GM12864 (cell line): ENCODE data around the gene EHMT1.

ENCODE experiments used
- DNase-seq: peaks from one replicate; pipeline ENCODE4 v3.0.0-alpha.2; 2011; ENCODE audit warnings: low read depth
- H3K4me3 ChIP-seq: 2 replicates; pipeline ENCODE4 v1.5.1; 2011; ENCODE audit warnings: mild to moderate bottlenecking, low read depth, low read length, control low read depth
- TF ChIP-seq, protein P1 (sequence below): IDR thresholded peaks from 2 replicates; pipeline ENCODE4 v1.5.1; 2011; ENCODE audit warnings: low read depth, mild to moderate bottlenecking, moderate library complexity, low read length, control low read depth, inconsistent platforms; ENCODE audit errors: missing control alignments

EHMT1 gene

DNA sequence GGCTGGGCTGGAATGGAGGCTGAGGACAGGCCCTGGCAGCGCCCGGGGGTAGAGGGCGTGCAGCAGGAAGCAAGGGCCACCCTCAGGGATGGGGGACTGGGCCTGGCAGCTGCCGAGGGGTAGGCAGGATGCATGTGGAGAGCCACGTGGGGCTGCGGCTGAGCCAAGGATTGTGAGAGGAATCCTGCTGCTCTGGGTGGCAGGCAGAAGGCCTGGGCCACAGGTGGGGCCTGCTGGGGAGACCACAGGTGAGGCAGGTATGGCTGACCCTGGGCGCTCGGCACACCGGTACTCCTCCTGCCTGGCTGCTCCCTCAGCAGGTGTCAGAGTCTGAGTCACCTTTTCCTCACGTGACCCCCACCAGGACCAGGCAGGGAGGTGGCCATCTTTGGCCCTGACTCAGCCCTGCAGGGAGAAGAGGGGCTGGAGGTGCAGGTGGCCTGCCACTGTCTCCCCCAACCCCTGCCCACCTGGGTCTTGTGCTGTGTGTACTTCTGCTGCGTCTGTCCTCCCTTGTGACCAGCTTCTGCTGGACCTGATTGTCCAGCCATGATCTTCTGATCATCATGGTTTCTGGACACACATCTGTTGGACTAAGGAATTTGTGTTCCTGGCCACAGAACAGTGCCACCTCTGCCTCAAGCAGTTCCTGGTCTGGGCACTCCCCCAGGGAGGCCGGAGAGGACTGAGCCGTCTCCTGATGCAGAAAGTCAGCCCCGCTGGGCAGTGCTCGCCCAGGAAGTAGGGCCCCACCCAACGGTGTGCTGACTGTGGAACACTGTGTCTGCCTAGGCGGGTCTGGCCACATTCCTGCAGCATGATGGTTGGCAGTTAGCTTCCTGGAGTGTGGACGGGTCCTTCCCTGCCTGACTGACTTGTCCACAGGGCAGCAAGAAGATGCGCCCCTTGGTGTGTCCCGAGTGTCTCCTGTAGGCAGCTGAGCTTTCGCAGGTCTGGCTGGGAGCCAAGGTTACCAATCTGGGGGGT lies 6.9 kb upstream of the EHMT1 start:
- TF ChIP-seq, protein P1, sequence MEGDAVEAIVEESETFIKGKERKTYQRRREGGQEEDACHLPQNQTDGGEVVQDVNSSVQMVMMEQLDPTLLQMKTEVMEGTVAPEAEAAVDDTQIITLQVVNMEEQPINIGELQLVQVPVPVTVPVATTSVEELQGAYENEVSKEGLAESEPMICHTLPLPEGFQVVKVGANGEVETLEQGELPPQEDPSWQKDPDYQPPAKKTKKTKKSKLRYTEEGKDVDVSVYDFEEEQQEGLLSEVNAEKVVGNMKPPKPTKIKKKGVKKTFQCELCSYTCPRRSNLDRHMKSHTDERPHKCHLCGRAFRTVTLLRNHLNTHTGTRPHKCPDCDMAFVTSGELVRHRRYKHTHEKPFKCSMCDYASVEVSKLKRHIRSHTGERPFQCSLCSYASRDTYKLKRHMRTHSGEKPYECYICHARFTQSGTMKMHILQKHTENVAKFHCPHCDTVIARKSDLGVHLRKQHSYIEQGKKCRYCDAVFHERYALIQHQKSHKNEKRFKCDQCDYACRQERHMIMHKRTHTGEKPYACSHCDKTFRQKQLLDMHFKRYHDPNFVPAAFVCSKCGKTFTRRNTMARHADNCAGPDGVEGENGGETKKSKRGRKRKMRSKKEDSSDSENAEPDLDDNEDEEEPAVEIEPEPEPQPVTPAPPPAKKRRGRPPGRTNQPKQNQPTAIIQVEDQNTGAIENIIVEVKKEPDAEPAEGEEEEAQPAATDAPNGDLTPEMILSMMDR: no peak
- no peak overlapping the region for H3K4me3 ChIP-seq
- no peak for DNase-seq

DNA sequence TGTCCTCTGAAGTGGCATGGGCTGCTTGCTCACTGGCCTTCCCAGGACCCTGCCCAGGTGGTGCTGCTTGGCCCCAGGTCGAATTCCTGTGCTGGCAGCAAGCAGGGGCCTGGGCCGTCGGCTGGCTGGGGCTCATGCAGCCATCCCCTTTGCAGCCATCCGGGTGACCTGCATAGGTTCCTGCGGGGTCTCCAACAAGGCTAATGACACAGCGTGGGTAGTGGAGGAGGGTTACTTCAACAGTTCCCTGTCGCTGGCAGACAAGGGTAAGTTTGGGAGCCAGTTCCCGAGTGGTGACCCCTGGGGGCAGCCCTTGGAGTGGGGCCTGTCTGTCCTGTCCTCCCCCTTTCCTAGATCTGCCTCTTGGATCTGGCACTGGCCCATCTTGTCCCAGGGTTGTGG lies 6.1 kb upstream of the EHMT1 start:
- no peak for DNase-seq
- H3K4me3 ChIP-seq: no peak overlapping the region
- TF ChIP-seq, protein P1: no peak

DNA sequence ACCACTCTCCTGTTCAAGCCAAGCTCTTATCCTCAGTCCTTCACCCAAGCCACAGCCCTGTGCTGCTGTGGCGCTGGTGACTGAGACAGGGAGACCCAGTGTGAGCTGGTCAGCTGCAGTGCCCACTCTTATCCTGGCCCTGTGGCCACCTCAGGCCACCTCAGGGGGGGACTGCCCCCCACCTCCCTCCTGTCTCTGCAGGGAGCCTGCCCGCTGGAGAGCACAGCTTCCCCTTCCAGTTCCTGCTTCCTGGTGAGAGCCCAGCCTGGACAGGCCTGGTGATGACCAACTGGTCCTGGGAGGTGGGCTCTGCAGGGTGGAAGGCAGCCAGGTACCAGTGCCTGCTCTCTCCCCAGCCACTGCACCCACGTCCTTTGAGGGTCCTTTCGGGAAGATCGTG lies 5.5 kb upstream of the EHMT1 start:
- TF ChIP-seq, protein P1: no peak
- no peak for DNase-seq
- no peak overlapping the region for H3K4me3 ChIP-seq

DNA sequence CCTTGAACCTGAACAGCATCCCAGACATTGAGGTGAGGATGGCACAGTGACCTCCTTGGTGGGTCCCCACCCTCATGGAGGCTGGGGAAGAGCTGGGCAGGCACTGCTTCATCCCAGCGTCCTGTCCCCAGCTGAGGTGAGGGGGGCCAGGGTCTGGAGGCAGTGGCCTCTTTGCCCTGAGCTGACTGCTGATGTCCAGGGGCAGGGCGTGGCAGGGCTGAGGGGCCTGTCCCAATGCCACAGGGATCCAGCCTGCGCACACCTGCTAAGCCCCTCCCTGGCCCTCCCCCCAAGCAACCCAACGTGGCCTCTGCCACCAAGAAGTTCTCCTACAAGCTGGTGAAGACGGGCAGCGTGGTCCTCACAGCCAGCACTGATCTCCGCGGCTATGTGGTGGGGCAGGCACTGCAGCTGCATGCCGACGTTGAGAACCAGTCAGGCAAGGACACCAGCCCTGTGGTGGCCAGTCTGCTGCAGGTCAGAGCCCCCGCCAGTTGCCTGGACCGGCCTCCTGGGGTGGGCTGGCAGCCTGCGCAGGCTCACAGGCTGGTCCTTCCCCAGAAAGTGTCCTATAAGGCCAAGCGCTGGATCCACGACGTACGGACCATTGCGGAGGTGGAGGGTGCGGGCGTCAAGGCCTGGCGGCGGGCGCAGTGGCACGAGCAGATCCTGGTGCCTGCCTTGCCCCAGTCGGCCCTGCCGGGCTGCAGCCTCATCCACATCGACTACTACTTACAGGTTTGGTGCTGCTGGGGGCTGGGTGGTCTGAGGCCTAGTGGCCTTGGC lies 4.9 kb upstream of the EHMT1 start:
- DNase-seq: no peak

DNA sequence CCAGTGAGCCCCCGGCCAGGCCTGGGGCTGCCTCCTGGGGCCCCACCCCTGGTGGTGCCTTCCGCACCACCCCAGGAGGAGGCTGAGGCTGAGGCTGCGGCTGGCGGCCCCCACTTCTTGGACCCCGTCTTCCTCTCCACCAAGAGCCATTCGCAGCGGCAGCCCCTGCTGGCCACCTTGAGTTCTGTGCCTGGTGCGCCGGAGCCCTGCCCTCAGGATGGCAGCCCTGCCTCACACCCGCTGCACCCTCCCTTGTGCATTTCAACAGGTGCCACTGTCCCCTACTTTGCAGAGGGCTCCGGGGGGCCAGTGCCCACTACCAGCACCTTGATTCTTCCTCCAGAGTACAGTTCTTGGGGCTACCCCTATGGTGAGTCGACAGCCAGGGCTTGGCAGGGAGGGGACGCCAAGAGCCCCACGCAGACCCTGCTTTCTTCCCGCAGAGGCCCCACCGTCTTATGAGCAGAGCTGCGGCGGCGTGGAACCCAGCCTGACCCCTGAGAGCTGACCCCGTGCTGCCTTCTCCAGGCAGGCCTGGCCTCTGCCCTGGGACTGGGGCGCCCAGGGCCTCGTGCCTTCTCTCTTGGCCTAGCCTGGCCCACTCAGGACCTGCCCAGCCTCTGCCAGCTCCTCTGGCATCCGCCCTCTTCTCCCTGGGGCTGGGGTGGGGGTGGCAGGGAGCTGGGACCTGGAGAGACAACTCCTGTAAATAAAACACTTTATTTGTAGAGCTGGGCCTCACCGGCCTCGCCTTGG lies 4.0 kb upstream of the EHMT1 start:
- TF ChIP-seq, protein P1: peak; percentile 11
- no peak overlapping the region for H3K4me3 ChIP-seq
- DNase-seq: no peak

More for the DNA sequence above, 4.9 kb upstream of the EHMT1 start:
- no peak overlapping the region for H3K4me3 ChIP-seq
- TF ChIP-seq, protein P1: no peak

DNA sequence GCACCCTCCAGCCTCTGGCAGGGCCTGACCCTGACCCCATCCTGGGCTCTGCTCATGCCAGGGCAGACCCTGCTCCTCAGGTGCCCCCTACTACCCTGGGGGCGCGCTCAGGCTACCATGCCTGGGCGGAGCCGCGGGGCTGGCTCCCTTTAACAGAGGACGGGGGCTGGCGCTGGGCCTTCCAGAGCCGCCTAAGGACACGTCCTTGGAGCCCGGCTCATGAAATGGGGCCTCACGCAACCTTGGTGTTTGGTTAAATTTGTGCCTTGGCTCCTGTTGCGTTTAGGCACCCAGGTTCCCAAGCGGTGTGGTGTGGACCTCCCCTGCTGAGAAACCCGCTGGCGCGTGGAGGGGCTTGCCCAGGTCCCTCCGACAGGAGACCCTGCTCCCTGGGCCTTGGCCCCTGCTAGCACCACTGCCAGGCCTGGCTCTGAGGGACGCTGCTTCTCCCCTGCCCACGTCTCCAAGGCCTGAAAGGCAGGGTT lies 3.4 kb upstream of the EHMT1 start:
- no peak overlapping the region for H3K4me3 ChIP-seq
- no peak for DNase-seq
- TF ChIP-seq, protein P1: no peak
